GM18519 (cell line): ENCODE data around the gene SLC25A42.

ENCODE experiments used
- ATAC-seq: cut with Tn5 transposase; IDR thresholded peaks from one replicate; pipeline ENCODE4 v1.9.1; 2021; ENCODE audit warnings: mild to moderate bottlenecking, moderate library complexity; ENCODE audit not compliant: unreplicated experiment, low FRiP score

The SLC25A42 gene

DNA sequence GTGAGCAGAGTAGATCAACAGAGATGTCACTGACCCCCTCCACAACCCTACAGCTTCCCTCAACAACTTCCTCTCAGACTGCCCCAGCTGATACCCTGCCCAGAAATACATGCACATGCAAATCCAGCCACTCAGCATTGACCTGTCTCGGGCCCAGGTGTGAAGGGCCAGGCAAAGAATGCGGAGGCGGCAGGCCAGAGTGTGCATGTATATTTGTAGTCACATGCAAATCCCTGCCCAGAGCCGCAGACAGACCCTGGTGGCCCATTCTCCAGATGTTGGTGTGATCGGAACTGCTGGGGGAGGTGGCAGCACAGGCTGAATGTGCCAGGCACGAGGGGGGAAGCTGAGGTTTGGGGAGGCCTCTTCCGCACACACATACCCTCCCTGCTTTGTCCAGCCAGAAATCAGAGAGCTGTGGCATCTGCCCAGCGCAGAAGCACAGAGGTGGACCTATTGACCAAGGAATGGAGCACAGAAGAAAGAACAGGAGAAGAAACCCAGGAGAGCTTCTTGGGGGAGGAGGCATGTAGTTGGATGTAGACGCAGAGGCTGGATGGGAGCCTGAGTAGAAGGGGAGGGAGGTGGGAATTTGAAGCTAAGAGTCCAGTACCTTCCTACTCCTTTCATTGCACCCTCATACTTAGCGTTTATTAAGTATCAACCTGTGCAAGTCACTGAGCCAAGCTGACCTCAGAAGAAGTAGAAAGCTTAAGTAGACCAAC, 91.9 kb downstream of the SLC25A42 start:
- peak; percentile 49 for ATAC-seq

DNA sequence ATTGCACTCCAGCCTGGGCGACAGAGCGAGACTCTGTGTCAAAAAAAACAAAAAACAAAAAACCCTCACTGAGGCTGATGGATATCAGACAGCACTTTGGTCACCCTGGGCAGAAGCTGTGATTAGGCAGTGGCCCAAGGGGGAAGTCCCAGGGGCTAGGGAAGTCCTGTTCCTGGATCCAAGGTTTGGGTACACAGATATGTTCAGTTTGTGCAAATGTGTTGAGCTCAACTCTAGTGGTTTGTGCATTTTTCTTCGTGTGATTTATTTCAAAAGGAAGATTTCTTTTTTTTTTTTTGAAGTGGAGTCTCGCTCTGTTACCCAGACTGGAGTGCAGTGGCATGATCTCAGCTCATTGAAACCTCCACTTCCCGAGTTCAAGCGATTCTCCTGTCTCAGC, 94.0 kb downstream of the SLC25A42 start:
- ATAC-seq: no peak

GRCh38 chr19:19159534-19159933, 95.7 kb downstream of the SLC25A42 start:
- no peak for ATAC-seq

DNA sequence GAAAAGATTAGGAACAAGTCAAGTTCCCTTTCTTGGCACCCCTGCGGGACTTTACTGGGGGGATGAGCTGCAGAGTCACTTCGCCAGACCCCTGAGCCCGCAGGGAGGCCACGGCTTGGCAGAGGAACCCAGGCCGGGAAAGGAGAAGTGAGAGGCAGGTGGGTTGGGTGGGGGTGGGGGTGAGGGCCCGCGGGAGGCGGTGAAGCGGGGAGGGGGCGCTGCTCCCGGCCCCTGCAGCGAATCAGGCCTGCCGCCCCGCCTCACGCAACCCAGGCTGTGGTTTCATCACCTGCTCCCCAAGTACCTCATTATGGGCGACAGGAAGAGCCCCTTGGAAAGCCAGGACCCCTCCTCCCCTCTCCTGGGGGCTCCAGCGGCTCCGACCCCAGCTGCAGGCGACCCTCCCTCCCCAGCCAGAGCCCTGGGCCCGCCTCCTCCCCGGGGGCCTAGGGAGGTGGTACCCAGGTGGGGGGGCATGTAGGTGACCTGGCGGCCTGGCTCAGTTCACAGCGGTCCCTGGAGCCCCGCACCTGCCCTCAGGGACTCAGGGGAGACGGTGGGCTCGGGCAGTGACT, 96.8 kb downstream of the SLC25A42 start:
- ATAC-seq: no peak

- ATAC-seq: no peak
Observed at GRCh38 chr19:19162495-19162894, 98.7 kb downstream of the SLC25A42 start.
